K562 (cell line): Measurements from ENCODE around the gene RSRC1. TPM values are rescaled to one million over a fixed set of nuclear protein-coding genes. Genes with fewer than 3 reads are reported as not detected.

Experiments used
- ATAC-seq: fragments of 200-7000 bp; cut with Tn5 transposase; 3 replicates; pipeline ENCODE4 v1.9.1; 2020; ENCODE audit warnings: moderate library complexity
- BruUV-seq: library from RNA; stranded (reverse); fragments of 400-500 nt; replicated peaks from 2 replicates; lab custom pipeline; 2021; lab: Mats Ljungman, UMichigan
- CTCF ChIA-PET: fragments of 300-600 bp; formaldehyde crosslinking; extraction: SDS; loops from one replicate; lab custom pipeline; 2021; ENCODE audit warnings: low intra/inter-chr PET ratio; lab: Yijun Ruan, JAX
- POLR2A ChIA-PET: fragments of 300-600, 350-650 bp; sonication (Branson Sonifier 250); formaldehyde crosslinking; extraction: SDS; loops from one replicate; lab custom pipeline; 2021; ENCODE audit warnings: antibody characterized with exemption, inconsistent platforms; lab: Yijun Ruan, JAX
- DNase-seq, 4 experiments: peaks; one replicate each; pipeline versions ENCODE4 v3.0.0 to v3.0.0-alpha.2; 2011 to 2018; ENCODE audit warnings: low spot score in 3 of 4, mixed read lengths in 3 of 4; ENCODE audit errors: extremely low read depth in 1 of 4
- FAIRE-seq: peaks from 2 replicates; lab custom pipeline; 2011; peaks lifted over from hg19 to GRCh38; lab: Jason Lieb, UNC
- H2AFZ ChIP-seq: 2 replicates; pipeline ENCODE4 v1.6.0; 2011; ENCODE audit warnings: low read depth, low read length, control low read depth, inconsistent platforms
- H3K27ac ChIP-seq: fragments of 200-600 bp; 3 replicates; pipeline ENCODE4 v1.8.0; 2011; ENCODE audit warnings: low read depth, mild to moderate bottlenecking, control low read depth, inconsistent platforms, low read length, moderate library complexity, mixed read lengths; ENCODE audit errors: extremely low read depth
- H3K27me3 ChIP-seq, 2 experiments: fragments of 300-600 bp in 1 of 2; 2 replicates in 1 of 2; 3 replicates in 1 of 2; pipeline versions ENCODE4 v1.6.0 to v1.8.0; 2011; ENCODE audit warnings: inconsistent platforms in 2 of 2, low read length in 2 of 2, mild to moderate bottlenecking in 1 of 2, mixed read lengths in 1 of 2, moderate library complexity in 1 of 2; ENCODE audit not compliant: control insufficient read depth in 2 of 2, insufficient read depth in 2 of 2
- H3K36me3 ChIP-seq: fragments of 300-600 bp; 3 replicates; pipeline ENCODE4 v1.8.0; 2011; ENCODE audit warnings: mild to moderate bottlenecking, low read length, inconsistent platforms; ENCODE audit not compliant: control insufficient read depth, insufficient read depth
- H3K4me1 ChIP-seq, 2 experiments: fragments of 200-600 bp in 1 of 2; replicated peaks in 1 of 2; 2 replicates in 1 of 2; 3 replicates in 1 of 2; pipeline versions ENCODE4 v1.5.1 to v1.8.0; 2011; ENCODE audit warnings: inconsistent platforms in 2 of 2, low read length in 2 of 2, mild to moderate bottlenecking in 1 of 2, mixed read lengths in 1 of 2, moderate library complexity in 1 of 2; ENCODE audit not compliant: control insufficient read depth in 2 of 2, insufficient read depth in 2 of 2
- H3K4me2 ChIP-seq: 2 replicates; pipeline ENCODE4 v1.6.1; 2011; ENCODE audit warnings: low read length, control low read depth, inconsistent platforms, mixed read lengths; ENCODE audit not compliant: insufficient read depth
- H3K4me3 ChIP-seq: fragments of 200-600 bp; sonication (generic), shearing (Covaris generic); 2 replicates; pipeline ENCODE4 v1.5.1; 2016; ENCODE audit warnings: control low read depth, inconsistent platforms
- H3K79me2 ChIP-seq: fragments of 200-600 bp; 3 replicates; pipeline ENCODE4 v1.8.0; 2011; ENCODE audit warnings: low read length, inconsistent platforms; ENCODE audit not compliant: control insufficient read depth, insufficient read depth
- H3K9ac ChIP-seq, 2 experiments: 2 replicates each; pipeline versions ENCODE4 v1.6.0 to v1.6.1; 2011; ENCODE audit warnings: low read depth in 2 of 2, low read length in 2 of 2, control low read depth in 1 of 2, inconsistent platforms in 1 of 2, mild to moderate bottlenecking in 1 of 2, mixed read lengths in 1 of 2; ENCODE audit not compliant: insufficient read depth in 1 of 2
- H3K9me1 ChIP-seq: one replicate; pipeline ENCODE4 v1.6.0; 2011; ENCODE audit warnings: inconsistent platforms, mild to moderate bottlenecking, low read length, moderate library complexity; ENCODE audit not compliant: control insufficient read depth, insufficient read depth
- H3K9me3 ChIP-seq: replicated peaks from 2 replicates; pipeline ENCODE4 v1.5.1; 2011; ENCODE audit warnings: low read depth, low read length, inconsistent platforms; ENCODE audit not compliant: control insufficient read depth, insufficient read depth
- H4K20me1 ChIP-seq: replicated peaks from 2 replicates; pipeline ENCODE4 v1.6.1; 2011; ENCODE audit warnings: low read length, inconsistent platforms, mixed read lengths; ENCODE audit not compliant: control insufficient read depth, insufficient read depth
- ETV5 ChIP-seq: sonication (generic); formaldehyde crosslinking; IDR thresholded peaks from 2 replicates; pipeline ENCODE4 v1.4.0; 2020; ENCODE audit warnings: low read depth, mild to moderate bottlenecking, missing genetic modification reagents
- POLR2AphosphoS5 ChIP-seq: IDR thresholded peaks from 2 replicates; pipeline ENCODE4 v1.6.1; 2011; ENCODE audit warnings: mild to moderate bottlenecking, low read depth, low read length, moderate library complexity; ENCODE audit not compliant: control insufficient read depth, insufficient read depth
- TARDBP ChIP-seq: fragments of 450-650 bp; IDR thresholded peaks from 2 replicates; pipeline ENCODE4 v1.6.1; 2016
- ZBTB40 ChIP-seq, 2 experiments: fragments of 450-650 bp in 1 of 2; sonication (generic) in 1 of 2; formaldehyde crosslinking in 1 of 2; IDR thresholded peaks; 2 replicates each; pipeline versions ENCODE4 v1.7.1 to v1.9.0; 2016 to 2022; ENCODE audit warnings: inconsistent platforms in 1 of 2, mild to moderate bottlenecking in 1 of 2, missing genetic modification reagents in 1 of 2
- ZC3H8 ChIP-seq: fragments of 450-650 bp; IDR thresholded peaks from 2 replicates; pipeline ENCODE4 v1.6.1; 2017
- ZNF175 ChIP-seq: fragments of 200-800 bp; sonication (Bioruptor generic); IDR thresholded peaks from 2 replicates; pipeline ENCODE4 v1.6.1; 2016; ENCODE audit warnings: low read depth, mild to moderate bottlenecking, missing genetic modification characterization, missing compliant biosample characterization
- WGBS: fragments of 100-300 bp; shearing (Covaris generic); methylation state at CpG from one replicate; pipeline ENCODE4 v1.1.6; 2016; ENCODE audit warnings: low coverage, mixed read lengths; ENCODE audit not compliant: insufficient coverage; ENCODE audit errors: missing lambda C conversion rate; 5-methylcytosine and 5-hydroxymethylcytosine counted together
- in situ Hi-C: fragments of 300-500 bp; cut with MboI; formaldehyde crosslinking; loops from 4 replicates; pipeline ENCODE4 v1.15.0; 2018; ENCODE audit warnings: inconsistent platforms, mixed read lengths
- intact Hi-C: fragments of 100-400 bp; cut with micrococcal nuclease; formaldehyde crosslinking; loops from 2 replicates; pipeline ENCODE4 v1.14.2; 2022
- polyA plus RNA-seq, 8 experiments: library from polyadenylated mRNA; depleted of rRNA in 4 of 8; stranded (reverse) in 5 of 8; unstranded in 3 of 8; fragments of >200 nt; fragmentation: Nextera tagmentation in 2 of 8; fragmentation: Illumina TruSeq in 1 of 8; extraction: Ambion mirVana in 2 of 8; extraction: Trizol in 1 of 8; gene quantifications; 2 replicates each; pipeline versions ENCODE4 v1.2.1 to v1.2.3, GENCODE V29; 2011 to 2014; ENCODE audit warnings: inconsistent platforms in 1 of 8, missing spikeins in 1 of 8
- total RNA-seq, 7 experiments: library from RNA; depleted of rRNA in 6 of 7; stranded (reverse); fragments of >200 nt in 6 of 7; fragmentation: Illumina TruSeq in 2 of 7; extraction: Trizol in 2 of 7; gene quantifications; 2 replicates each; pipeline versions ENCODE4 v1.2.1 to v1.2.3, GENCODE V29; 2011 to 2021; ENCODE audit warnings: low replicate concordance in 1 of 7
- TF ChIP-seq, protein P1 (sequence below): fragments of 250-450 bp; sonication (Bioruptor Pico); IDR thresholded peaks from 2 replicates; pipeline ENCODE4 v1.4.0; 2020

Gene RSRC1
- total and polyA plus RNA-seq, 9 of the 15 experiments (the other 6 are each of a cell fraction or from before 2014, with no cell fraction given) = 19.3 to 128 (median 75.5) TPM

GRCh38 chr3:158403013-158403412 is 293.1 kb downstream of the RSRC1 start:
- H3K79me2 ChIP-seq = no peaks in the 10 kb centered on the region
- 94% methylated on average over 1 of the region's 1 CpG for WGBS
- no peaks in the 10 kb centered on the region for H3K27me3 ChIP-seq
- in situ Hi-C loops = no loop called here
- POLR2A ChIA-PET = interaction anchor here (0.6 kb wide), 1 partner anchor 327 kb away, joined by 3 read pairs; no protein-coding TSS in a partner anchor
- no peaks in the 10 kb centered on the region for H4K20me1 ChIP-seq
- H3K9me1 ChIP-seq = no peaks in the 10 kb centered on the region
- H3K9ac ChIP-seq = no peak overlapping the region
- CTCF ChIA-PET = no interaction called here
- DNase-seq (no peak), ATAC-seq (no peak)
- H3K4me1 ChIP-seq = peaks cover 0 to 4% of the 10 kb centered on the region in 2 experiments; a peak in 1 of 5 replicates
- intact Hi-C loops = no loop called here
- no peak overlapping the region for H3K4me2 ChIP-seq
- no peak overlapping the region for H3K4me3 ChIP-seq
- no peaks in the 10 kb centered on the region for H3K36me3 ChIP-seq
- TF ChIP-seq ZC3H8 (no peak), ZBTB40 (IDR thresholded peaks at IDR 0.05) (no peak), ZBTB40 (CRISPR knock-in tag; IDR thresholded peaks at IDR 0.05) (no peak), ZNF175 (CRISPR knock-in tag) (no peak), ETV5 (CRISPR knock-in tag) (no peak), POLR2AphosphoS5 (no peak), TARDBP (no peak)
- TF ChIP-seq, protein P1, sequence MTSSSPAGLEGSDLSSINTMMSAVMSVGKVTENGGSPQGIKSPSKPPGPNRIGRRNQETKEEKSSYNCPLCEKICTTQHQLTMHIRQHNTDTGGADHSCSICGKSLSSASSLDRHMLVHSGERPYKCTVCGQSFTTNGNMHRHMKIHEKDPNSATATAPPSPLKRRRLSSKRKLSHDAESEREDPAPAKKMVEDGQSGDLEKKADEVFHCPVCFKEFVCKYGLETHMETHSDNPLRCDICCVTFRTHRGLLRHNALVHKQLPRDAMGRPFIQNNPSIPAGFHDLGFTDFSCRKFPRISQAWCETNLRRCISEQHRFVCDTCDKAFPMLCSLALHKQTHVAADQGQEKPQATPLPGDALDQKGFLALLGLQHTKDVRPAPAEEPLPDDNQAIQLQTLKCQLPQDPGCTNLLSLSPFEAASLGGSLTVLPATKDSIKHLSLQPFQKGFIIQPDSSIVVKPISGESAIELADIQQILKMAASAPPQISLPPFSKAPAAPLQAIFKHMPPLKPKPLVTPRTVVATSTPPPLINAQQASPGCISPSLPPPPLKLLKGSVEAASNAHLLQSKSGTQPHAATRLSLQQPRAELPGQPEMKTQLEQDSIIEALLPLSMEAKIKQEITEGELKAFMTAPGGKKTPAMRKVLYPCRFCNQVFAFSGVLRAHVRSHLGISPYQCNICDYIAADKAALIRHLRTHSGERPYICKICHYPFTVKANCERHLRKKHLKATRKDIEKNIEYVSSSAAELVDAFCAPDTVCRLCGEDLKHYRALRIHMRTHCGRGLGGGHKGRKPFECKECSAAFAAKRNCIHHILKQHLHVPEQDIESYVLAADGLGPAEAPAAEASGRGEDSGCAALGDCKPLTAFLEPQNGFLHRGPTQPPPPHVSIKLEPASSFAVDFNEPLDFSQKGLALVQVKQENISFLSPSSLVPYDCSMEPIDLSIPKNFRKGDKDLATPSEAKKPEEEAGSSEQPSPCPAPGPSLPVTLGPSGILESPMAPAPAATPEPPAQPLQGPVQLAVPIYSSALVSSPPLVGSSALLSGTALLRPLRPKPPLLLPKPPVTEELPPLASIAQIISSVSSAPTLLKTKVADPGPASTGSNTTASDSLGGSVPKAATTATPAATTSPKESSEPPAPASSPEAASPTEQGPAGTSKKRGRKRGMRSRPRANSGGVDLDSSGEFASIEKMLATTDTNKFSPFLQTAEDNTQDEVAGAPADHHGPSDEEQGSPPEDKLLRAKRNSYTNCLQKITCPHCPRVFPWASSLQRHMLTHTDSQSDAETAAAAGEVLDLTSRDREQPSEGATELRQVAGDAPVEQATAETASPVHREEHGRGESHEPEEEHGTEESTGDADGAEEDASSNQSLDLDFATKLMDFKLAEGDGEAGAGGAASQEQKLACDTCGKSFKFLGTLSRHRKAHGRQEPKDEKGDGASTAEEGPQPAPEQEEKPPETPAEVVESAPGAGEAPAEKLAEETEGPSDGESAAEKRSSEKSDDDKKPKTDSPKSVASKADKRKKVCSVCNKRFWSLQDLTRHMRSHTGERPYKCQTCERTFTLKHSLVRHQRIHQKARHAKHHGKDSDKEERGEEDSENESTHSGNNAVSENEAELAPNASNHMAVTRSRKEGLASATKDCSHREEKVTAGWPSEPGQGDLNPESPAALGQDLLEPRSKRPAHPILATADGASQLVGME (CRISPR knock-in tag) = no peak
- TF ChIP-seq, all 486 proteins: peak for 0
- FAIRE-seq = no peak
- BruUV-seq = no TSS peak
- Histone ChIP-seq H2AFZ (no peak overlapping the region), H3K9me3 (no peaks in the 10 kb centered on the region), H3K27ac (no peak overlapping the region)
